Stimulated activated naive CD8-positive, alpha-beta T cell treated with anti-CD3 and anti-CD28 coated beads, Interleukin-15, Interleukin-2, amounts not matched to agents 100 ng/mL and 50 ng/mL, for 24 hours (primary cell): ENCODE results near the gene ZPBP2.
A peak's percentile ranks its signal among the peaks of the same experiment; 100 is the strongest.

Experiments
- H3K27ac Mint-ChIP-seq: one replicate; pipeline ENCODE4 v1.8.0; 2021; ENCODE audit warnings: mild to moderate bottlenecking, mixed read lengths
- H3K27me3 Mint-ChIP-seq: one replicate; pipeline ENCODE4 v1.8.0; 2021; ENCODE audit warnings: mixed read lengths
- H3K36me3 Mint-ChIP-seq: one replicate; pipeline ENCODE4 v1.8.0; 2021; ENCODE audit warnings: low read depth, mixed read lengths
- H3K4me1 Mint-ChIP-seq: one replicate; pipeline ENCODE4 v1.8.0; 2021; ENCODE audit warnings: low read depth, mixed read lengths
- H3K4me3 Mint-ChIP-seq: one replicate; pipeline ENCODE4 v1.8.0; 2021; ENCODE audit warnings: mild to moderate bottlenecking, mixed read lengths
- H3K9me3 Mint-ChIP-seq: one replicate; pipeline ENCODE4 v1.8.0; 2021; ENCODE audit warnings: mixed read lengths

The ZPBP2 gene

GRCh38 chr17:39916918-39917317 is 48.9 kb downstream of the ZPBP2 start:
- Mint-ChIP-seq H3K27me3 (no peaks in the 10 kb centered on the region), H3K9me3 (no peaks in the 10 kb centered on the region), H3K4me3 (no peak overlapping the region), H3K4me1 (peaks cover 51% of the 10 kb centered on the region), H3K27ac (no peak overlapping the region), H3K36me3 (peaks cover 39% of the 10 kb centered on the region)

- Mint-ChIP-seq H3K27me3 (no peaks in the 10 kb centered on the region), H3K4me3 (no peak overlapping the region), H3K4me1 (peaks cover 74% of the 10 kb centered on the region), H3K27ac (no peak overlapping the region), H3K9me3 (no peaks in the 10 kb centered on the region), H3K36me3 (peaks cover 44% of the 10 kb centered on the region)
Measured at GRCh38 chr17:39919087-39919683, 51.2 kb downstream of the ZPBP2 start.

- H3K27ac Mint-ChIP-seq = peak overlapping the region; percentile 91
- no peaks in the 10 kb centered on the region for H3K9me3 Mint-ChIP-seq
- H3K4me3 Mint-ChIP-seq = peak overlapping the region; percentile 43
- no peaks in the 10 kb centered on the region for H3K27me3 Mint-ChIP-seq
- H3K4me1 Mint-ChIP-seq = peaks cover 87% of the 10 kb centered on the region
- peaks cover 48% of the 10 kb centered on the region for H3K36me3 Mint-ChIP-seq
Measured at GRCh38 chr17:39920218-39921210, 52.5 kb downstream of the ZPBP2 start.

- H3K4me3 Mint-ChIP-seq = peak overlapping the region; percentile 40
- peaks cover 90% of the 10 kb centered on the region for H3K4me1 Mint-ChIP-seq
- no peaks in the 10 kb centered on the region for H3K27me3 Mint-ChIP-seq
- H3K9me3 Mint-ChIP-seq = no peaks in the 10 kb centered on the region
- H3K27ac Mint-ChIP-seq = peak overlapping the region; percentile 91
- H3K36me3 Mint-ChIP-seq = peaks cover 48% of the 10 kb centered on the region
Measured at GRCh38 chr17:39921323-39921722, 53.3 kb downstream of the ZPBP2 start.

GRCh38 chr17:39922006-39922405 is 54.0 kb downstream of the ZPBP2 start:
- Mint-ChIP-seq H3K4me3 (peak overlapping the region; percentile 40), H3K36me3 (peaks cover 41% of the 10 kb centered on the region), H3K4me1 (peaks cover 85% of the 10 kb centered on the region), H3K9me3 (no peaks in the 10 kb centered on the region), H3K27me3 (no peaks in the 10 kb centered on the region), H3K27ac (peak overlapping the region; percentile 91)

- no peaks in the 10 kb centered on the region for H3K9me3 Mint-ChIP-seq
- peaks cover 32% of the 10 kb centered on the region for H3K36me3 Mint-ChIP-seq
- H3K27ac Mint-ChIP-seq = peak overlapping the region; percentile 91
- peaks cover 86% of the 10 kb centered on the region for H3K4me1 Mint-ChIP-seq
- no peaks in the 10 kb centered on the region for H3K27me3 Mint-ChIP-seq
- no peak overlapping the region for H3K4me3 Mint-ChIP-seq
Measured at GRCh38 chr17:39923230-39923629, 55.2 kb downstream of the ZPBP2 start.

GRCh38 chr17:39923836-39924690 is 56.1 kb downstream of the ZPBP2 start:
- H3K36me3 Mint-ChIP-seq = peaks cover 27% of the 10 kb centered on the region

GRCh38 chr17:39924691-39925055 is 56.7 kb downstream of the ZPBP2 start:
- H3K27me3 Mint-ChIP-seq = no peaks in the 10 kb centered on the region
- peak overlapping the region; percentile 88 for H3K27ac Mint-ChIP-seq
- no peaks in the 10 kb centered on the region for H3K9me3 Mint-ChIP-seq
- H3K4me1 Mint-ChIP-seq = peaks cover 89% of the 10 kb centered on the region
- H3K36me3 Mint-ChIP-seq = peaks cover 23% of the 10 kb centered on the region
- peak overlapping the region; percentile 90 for H3K4me3 Mint-ChIP-seq

More at GRCh38 chr17:39923836-39924690, 56.1 kb downstream of the ZPBP2 start:
- Mint-ChIP-seq H3K4me1 (peaks cover 87% of the 10 kb centered on the region), H3K27ac (peak overlapping the region; percentile 91), H3K27me3 (no peaks in the 10 kb centered on the region), H3K9me3 (no peaks in the 10 kb centered on the region), H3K4me3 (peak overlapping the region; percentile 90)

GRCh38 chr17:39925282-39926134 is 57.5 kb downstream of the ZPBP2 start:
- peaks cover 23% of the 10 kb centered on the region for H3K36me3 Mint-ChIP-seq
- peak overlapping the region; percentile 90 for H3K4me3 Mint-ChIP-seq
- peaks cover 83% of the 10 kb centered on the region for H3K4me1 Mint-ChIP-seq
- no peaks in the 10 kb centered on the region for H3K27me3 Mint-ChIP-seq
- H3K27ac Mint-ChIP-seq = peak overlapping the region; percentile 88
- no peaks in the 10 kb centered on the region for H3K9me3 Mint-ChIP-seq

GRCh38 chr17:39926135-39926587 is 58.2 kb downstream of the ZPBP2 start:
- peak overlapping the region; percentile 88 for H3K27ac Mint-ChIP-seq
- peak overlapping the region; percentile 90 for H3K4me3 Mint-ChIP-seq
- H3K4me1 Mint-ChIP-seq = peaks cover 77% of the 10 kb centered on the region
- H3K27me3 Mint-ChIP-seq = no peaks in the 10 kb centered on the region
- H3K36me3 Mint-ChIP-seq = peaks cover 23% of the 10 kb centered on the region
- no peaks in the 10 kb centered on the region for H3K9me3 Mint-ChIP-seq

GRCh38 chr17:39926588-39927100 is 58.6 kb downstream of the ZPBP2 start:
- Mint-ChIP-seq H3K36me3 (peaks cover 23% of the 10 kb centered on the region), H3K27ac (peak overlapping the region; percentile 88), H3K9me3 (no peaks in the 10 kb centered on the region), H3K4me3 (peak overlapping the region; percentile 90), H3K4me1 (peaks cover 72% of the 10 kb centered on the region), H3K27me3 (no peaks in the 10 kb centered on the region)
